Right kidney (tissue), 1 donor: ENCODE data around the gene GRIK5.
"Not testable (repeated sequence)": the region's sequence is repeated elsewhere in the genome, so short reads cannot be mapped to it uniquely, and the experiment has no call there.

Experiments
- DNase-seq: peaks from one replicate; pipeline ENCODE4 v3.0.0-alpha.2; 2016

The GRIK5 gene

GRCh38 chr19:42017040-42017439 is 53.0 kb downstream of the GRIK5 start:
- DNase-seq: no peak

DNA sequence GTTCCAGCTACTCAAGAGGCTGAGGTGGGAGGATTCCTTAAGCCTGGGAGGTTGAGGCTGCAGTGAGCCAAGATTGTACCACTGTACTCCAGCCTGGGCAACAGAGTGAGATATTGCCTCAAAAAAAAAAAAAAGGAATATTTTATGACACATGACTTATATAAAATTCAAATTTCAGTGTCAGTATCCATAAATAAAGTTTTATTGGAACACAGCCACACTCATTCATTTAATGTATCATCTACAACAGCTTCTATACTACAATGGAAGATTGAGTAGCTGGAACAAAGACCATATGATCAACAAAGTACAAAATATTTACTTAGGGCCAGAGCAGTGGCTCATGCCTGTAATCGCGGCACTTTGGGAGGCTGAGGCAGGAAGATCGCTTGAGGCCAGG is 57.3 kb downstream of the GRIK5 start:
- not testable (repeated sequence) for DNase-seq

- no peak for DNase-seq
Measured at GRCh38 chr19:42010245-42011126, 59.5 kb downstream of the GRIK5 start.

- no peak for DNase-seq
Measured at GRCh38 chr19:42006569-42006968, 63.4 kb downstream of the GRIK5 start.

DNA sequence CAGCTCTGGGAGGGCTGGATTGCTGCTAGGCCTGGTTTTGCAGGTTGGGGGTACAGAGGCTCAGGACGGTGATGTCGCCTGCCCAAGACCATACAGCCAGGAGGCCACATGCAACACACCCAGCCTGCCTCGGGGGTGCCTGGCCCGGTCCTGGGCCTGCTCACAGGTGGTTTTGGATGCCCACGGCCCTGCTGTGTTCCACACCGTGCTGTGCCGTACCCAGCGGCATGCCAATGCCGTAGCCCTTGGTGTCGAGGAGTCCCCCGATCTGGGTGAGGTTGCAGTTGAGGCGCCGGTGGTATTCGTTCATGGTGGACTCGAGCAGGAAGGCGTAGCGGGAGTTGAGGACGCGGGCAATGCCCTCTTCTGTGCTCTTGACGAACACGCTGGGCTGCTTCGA is 64.5 kb downstream of the GRIK5 start:
- DNase-seq: no peak

DNA sequence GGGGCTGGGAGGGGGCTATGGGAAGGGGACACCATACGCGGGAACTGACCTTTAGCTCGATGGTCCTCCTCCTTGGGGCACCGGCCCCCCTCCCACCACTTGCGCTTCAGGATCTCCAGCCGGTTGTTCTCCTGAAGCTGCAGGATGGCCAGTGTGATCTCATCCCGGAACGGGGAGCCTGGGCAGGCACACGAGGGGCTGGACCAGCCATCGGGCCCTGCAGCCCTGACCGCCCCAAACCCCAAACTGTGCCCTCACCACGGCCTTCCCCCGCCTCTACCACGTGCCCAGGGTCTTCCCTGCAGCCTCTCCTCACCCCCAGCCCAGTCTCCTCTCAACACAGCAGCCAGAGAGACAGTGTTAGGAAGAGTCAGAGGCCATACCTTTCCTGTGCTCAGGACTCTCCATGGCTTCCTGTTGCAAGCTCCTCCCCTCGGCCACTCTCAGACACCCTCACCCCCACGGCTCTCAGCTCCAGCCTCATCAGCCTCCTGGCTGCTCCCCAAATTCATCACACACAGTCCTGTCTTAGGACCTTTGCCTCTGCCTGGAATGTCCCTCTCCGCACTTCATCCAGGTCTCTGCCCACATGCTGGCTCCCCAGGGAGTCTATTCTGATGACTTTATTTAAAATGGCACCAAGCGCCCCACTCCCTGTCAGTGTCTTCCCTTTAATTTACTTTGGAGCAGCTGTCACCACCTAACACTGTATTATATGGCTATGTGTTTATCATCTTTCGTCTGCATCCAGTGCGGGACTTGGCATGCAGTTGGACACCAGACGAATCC is 66.3 kb downstream of the GRIK5 start:
- no peak for DNase-seq

DNA sequence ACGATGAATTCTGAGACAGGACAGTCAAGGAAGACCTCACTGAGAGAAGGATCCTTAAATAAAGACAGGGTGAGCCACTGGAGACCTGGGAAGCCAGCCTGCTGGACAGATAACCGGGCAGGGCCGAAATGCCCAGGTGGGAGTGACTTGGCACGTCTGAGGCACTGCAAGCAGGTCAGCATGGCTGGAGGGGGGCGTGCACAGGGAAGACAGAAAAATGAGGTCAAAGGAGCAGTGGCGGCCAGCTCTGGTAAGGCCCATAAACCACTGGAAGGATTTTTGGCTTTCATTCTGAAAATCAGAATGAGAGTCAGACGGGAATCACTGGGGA is 70.2 kb downstream of the GRIK5 start:
- no peak for DNase-seq

DNA sequence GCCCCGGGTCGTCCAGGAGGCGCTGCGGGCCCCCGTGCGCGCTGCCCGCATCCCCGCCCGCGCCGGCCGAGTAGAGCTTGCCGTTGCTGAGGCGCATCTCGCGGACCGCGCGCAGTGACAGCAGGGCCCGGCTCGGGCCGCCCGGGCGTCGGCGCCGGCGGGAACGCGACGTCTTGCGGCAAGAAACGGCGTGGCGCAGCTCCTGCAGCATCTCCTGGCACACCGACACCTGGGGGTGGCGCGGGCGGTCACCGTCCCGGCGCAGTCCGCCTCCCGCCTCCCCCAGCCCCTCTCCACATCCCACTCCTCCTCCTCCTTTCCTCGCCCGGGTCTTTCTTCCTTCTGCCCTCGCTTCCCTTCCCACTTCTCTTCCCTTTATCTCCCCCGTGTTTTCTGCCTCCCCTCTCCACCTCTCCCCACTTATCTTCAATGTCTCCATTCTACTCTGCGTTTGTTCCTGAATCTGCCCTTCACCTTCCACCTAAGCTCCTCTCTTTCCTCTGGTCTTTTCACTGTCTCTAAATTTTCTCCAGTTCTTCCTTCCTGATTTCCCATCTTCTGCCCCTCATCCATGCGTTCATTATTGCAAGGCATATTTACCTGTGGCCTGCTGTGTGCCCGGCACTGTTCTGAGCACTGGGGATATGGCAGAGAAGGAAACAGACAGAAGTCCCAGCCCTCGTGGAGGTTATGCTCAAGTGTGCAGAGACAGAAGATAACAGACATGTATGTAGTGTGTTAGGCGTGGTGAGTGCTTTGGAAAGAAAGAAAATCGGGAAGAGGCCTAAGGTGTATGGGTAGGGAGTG is 70.7 kb downstream of the GRIK5 start:
- no peak for DNase-seq

DNA sequence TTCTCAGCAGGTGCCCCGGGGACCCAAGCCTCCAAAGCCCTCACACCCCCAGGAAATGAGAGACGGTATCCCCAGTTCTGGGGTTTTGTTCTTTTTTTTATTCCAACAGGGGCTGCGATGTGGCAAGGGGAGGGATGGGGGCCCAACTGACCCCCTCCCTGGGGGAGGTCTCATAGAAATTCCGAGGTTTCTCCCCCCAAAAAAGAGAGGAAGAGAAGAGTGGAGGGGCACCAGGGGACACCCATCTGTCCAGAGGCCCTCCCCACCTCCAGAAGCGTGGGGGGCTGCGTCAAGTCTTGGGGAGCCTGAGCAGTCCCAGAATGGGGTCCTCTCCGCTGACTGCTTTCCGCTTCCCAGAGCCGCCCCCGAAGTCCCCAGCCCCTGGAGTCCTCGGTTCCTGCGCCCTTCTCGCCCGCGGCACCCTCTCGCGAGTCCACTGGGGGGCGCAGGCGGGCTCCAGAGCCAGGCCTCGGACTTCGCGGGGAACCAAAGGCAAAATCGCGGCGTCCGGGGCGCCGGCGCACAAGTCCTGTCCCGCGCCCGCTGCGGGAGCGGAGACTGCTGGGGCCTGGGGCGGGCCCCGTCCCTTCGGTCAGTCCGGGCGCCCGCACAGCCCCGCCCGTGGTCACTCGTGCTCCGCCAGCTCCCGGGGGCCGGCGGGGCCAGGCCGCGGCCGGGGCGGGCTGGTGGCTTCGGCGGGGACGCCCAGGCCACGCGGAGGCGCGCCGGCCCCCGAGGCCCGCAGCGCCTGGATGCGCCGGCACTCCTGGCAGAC is 71.6 kb downstream of the GRIK5 start:
- peak; percentile 38 for DNase-seq

- DNase-seq: no peak
Measured at GRCh38 chr19:41997851-41998229, 72.2 kb downstream of the GRIK5 start.

DNA sequence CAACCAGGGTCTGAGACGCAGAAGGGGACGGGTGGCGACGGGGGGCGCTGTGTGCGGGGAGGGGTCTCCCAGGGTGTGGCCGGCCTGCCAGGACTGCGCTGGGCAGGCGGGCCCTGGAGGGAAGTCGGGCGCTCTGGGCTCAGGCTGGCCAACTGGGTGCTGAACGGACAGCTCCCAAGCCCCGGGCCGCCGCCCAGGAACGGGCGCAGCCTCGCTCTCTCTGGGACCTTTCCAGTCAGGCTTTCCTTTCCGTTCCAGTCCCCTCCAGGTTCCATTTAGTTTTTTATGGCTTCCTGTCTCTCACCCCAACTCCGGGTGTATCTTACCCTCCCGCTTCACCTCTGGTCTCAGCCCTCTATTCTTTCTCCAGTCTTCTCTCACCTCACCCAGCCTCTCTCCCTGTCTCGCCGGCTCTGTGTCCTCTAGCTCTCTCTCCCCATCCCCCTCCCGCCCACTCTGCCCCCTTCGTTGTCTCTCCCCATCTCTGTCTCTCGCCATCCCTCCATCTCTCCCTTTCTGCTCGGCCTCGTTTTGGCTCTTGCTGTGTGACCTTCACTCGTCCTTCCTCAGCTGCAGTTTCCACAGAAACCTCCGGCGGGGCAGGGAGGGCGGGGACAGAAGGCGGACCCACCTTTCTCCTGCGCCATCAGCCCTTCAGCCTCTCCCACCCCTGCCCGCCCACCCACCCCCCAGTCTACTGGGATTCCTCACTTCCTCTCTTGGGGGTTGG is 72.7 kb downstream of the GRIK5 start:
- peak; percentile 58 for DNase-seq

- no peak for DNase-seq
Measured at GRCh38 chr19:41995959-41996797, 73.8 kb downstream of the GRIK5 start.

DNA sequence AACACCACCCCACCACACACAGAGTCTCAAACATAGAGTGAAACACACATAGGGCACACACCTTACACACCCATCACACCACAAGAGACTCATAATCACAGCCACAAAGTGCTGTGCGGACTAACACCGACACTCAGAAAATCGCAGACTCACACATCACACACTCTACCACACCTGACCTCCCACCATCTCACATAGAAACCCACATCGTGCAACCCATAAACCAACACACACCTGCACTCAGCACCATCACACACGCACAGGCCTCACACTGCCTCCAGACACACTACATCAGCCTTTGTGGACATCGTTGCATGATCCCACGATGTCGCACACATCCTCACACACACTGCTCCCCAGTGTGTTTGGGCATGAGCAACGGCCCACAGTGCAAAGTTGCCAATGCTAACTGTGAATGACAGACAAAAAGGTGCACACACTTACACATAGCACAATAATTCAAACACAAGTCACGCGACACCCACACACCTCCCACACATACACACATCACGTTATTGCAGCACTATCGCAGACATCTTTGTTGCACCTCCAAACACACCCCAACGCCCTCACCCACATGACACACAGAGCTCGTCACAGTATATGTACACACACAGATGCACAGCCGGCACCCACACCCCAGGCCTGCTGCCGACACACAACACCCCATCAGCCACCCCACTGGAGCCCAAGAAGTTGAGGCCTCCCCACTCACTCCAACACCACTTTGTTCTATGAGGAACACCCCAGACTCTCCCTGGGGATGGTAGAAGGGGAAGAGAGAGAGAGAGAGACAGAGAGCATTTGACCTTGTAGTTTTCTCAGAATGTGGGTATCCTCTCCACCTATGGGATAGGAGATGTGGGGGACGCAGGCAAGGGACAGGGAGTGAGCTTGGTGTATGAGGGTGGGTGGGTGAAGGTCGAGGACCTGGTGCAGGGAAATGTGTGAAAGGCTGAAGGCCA is 74.7 kb downstream of the GRIK5 start:
- no peak for DNase-seq

GRCh38 chr19:41994521-41994971 is 75.5 kb downstream of the GRIK5 start:
- DNase-seq: no peak

DNA sequence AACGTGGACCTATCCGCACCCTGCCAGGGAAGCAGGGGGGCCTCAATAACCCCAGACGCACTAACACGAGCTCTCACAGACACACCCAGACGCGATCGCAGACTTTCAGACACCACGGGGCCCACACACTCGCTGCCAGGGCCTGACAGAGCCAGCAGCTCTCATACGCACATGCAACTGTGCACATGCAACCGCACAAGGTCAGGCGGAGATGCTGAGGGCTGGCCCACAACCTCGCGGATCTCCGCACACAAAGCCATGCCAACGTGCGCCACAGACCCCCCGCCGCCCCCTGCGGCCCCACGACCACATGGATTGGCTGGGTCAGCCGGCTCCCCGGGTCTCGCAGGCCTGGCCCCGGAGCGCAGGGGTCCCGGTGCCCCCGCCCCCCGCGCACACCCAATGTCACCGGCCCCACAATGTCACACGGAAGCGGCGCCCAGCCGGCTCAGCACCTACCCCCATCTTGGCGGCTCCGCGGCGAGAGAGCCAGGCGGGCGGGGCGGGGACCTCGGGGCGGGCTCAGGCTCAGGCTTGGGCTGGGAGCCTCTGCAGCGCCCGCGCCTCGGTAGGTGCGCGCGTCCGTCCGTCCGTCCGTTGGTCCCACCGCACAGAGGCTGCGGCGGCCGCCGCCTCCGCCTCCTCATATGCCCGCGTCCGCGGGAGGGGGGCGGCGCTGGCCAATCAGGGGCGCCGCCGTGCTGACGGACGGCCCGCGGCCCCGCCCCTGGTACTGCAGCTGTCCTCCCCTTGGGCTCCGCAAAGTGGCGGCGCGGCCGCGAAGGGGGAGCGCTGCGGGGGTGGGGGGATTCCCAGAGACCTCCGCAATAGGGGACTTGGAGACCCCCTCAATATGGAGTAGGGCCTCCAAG is 76.2 kb downstream of the GRIK5 start, which contains the start of gene ATP1A3:
ATP1A3 (minus strand) TSS at position 619 of the 872 bp plus-strand sequence; CDS start at position 465, 154 bp downstream.
- DNase-seq: peak; percentile 35

DNA sequence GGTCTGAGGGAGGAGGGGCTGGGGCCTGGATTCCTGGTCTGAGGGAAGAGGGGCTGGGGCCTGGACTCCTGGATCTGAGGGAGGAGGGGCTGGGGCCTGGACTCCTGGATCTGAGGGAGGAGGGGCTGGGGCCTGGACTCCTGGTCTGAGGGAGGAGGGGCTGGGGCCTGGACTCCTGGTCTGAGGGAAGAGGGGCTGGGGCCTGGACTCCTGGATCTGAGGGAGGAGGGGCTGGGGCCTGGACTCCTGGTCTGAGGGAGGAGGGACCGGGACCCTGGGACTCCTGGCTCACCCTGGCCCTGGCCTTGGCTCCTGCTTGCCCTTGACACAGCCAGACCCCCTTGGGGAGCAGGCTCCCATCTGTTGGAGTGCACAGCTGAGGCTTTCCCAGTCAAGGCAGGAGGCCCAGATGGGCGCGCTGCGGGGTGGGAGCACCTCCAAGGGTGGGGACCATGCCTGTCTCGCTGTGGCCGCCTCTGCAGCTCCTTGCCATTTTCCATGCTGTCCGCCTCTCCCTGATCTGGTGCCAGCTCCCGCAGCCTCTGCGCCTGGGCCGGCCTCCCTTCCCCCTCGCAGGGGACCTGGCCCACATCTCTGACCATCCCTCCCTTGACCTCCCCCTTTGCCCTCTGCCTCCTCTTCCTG is 78.0 kb downstream of the GRIK5 start:
- DNase-seq: not testable (repeated sequence)

DNA sequence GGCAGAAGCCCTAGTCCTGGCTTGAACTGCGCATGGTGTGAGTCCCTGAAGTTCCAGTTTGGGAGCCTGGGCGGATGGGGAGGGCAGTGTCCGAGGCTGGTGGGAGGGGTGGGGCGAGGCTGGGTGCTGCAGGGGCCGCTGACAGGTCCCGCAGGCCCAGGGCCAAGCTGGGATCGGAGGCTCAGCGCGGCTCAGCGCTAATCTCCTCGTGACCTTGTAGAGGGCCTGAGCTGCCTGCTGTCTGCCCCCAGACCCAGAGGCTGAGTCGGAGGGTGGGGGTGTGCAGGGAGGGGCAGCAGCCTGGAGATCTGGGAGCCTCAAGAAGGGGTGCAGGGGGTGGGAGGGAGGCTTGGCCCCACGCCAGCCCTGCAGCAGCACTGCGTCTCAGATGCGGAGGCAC is 79.0 kb downstream of the GRIK5 start:
- DNase-seq: no peak
